Body of pancreas (tissue), 4 donors: Measurements from ENCODE around the gene THSD4.

Experiments
- POLR2A ChIP-seq, 3 donors: fragments of 450-650 bp; IDR thresholded peaks; one replicate each; pipeline ENCODE4 v1.6.1; 2016; ENCODE audit warnings: antibody characterized with exemption in 3 of 3, mild to moderate bottlenecking in 2 of 3
- TF ChIP-seq, protein P1 (sequence below), 7 experiments: fragments of 450-650 bp in 4 of 7; fragments of 200-600 bp in 3 of 7; sonication (generic) in 3 of 7; IDR thresholded peaks; one replicate each; pipeline ENCODE4 v1.5.1; 2016 to 2019; ENCODE audit warnings: antibody characterized with exemption in 7 of 7

- TF ChIP-seq, protein P1, sequence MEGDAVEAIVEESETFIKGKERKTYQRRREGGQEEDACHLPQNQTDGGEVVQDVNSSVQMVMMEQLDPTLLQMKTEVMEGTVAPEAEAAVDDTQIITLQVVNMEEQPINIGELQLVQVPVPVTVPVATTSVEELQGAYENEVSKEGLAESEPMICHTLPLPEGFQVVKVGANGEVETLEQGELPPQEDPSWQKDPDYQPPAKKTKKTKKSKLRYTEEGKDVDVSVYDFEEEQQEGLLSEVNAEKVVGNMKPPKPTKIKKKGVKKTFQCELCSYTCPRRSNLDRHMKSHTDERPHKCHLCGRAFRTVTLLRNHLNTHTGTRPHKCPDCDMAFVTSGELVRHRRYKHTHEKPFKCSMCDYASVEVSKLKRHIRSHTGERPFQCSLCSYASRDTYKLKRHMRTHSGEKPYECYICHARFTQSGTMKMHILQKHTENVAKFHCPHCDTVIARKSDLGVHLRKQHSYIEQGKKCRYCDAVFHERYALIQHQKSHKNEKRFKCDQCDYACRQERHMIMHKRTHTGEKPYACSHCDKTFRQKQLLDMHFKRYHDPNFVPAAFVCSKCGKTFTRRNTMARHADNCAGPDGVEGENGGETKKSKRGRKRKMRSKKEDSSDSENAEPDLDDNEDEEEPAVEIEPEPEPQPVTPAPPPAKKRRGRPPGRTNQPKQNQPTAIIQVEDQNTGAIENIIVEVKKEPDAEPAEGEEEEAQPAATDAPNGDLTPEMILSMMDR (IDR thresholded peaks at IDR 0.05) = no peak
- TF ChIP-seq POLR2A (IDR thresholded peaks at IDR 0.05) = no peak
These were observed 84.4 kb downstream of the THSD4 start for GRCh38 chr15:71199384-71200351.
